HG03045 (cell line): ENCODE results near the gene KPNA4.
"Not testable (repeated sequence)": the region's sequence is repeated elsewhere in the genome, so short reads cannot be mapped to it uniquely, and the experiment has no call there.

Experiments
- ATAC-seq: cut with Tn5 transposase; IDR thresholded peaks from one replicate; pipeline ENCODE4 v1.9.1; 2021; ENCODE audit warnings: mild to moderate bottlenecking, moderate library complexity; ENCODE audit not compliant: unreplicated experiment

KPNA4 gene

DNA sequence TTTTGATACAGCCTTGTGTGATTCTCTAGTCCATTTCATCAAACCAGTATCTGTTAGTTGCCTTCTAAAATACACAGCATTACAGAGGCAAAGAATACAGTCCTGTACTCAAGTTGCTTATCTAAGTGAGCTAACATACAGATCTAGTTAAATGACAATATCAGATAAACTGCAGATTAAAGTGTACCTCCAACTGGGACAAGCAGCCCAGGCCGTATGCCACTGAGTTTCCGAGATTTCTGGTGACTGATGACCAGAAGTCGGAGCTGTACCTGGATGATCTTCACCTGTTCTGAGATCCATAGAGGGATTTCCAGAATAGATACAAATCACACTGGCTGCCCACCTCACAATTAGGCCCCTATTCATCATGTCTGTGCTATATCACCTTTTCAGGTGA, 109.5 kb downstream of the KPNA4 start:
- no peak for ATAC-seq

DNA sequence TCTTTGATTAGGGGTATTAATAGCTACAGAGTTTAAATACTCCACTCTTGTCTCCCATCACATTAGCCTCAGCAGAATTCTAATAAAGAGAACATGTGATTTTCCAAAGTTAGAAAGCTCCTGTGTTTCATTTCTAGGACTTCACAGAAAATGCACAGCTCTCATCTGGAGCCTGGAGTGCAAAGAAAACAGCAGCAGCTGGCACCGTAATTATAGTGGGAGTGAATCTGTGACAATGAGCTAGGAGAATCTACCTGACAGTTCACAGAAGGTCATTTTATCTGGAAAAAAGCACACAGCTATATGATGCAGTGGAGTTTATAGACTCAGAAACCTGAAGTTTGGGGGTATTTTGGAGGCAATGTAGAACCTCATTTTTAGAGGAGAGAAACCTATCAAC, 110.4 kb downstream of the KPNA4 start:
- no peak for ATAC-seq

DNA sequence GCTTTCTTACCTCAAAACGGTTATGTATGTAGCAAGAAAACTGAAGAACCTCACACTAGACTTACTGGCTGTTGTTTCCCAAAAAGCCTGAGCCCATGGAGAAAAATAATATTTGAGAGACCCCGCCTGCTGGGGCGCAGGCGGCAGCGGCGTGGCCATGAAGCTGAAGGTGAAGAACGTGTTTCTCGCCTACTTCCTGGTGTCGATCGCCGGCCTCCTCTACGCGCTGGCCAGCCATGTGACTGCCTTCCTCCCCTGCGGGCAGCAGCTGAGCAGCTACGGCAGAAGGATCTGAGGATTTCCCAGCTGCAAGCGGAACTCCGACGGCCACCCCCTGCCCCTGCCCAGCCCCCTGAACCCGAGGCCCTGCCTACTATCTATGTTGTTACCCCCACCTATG, 113.1 kb downstream of the KPNA4 start:
- ATAC-seq = not testable (repeated sequence)

DNA sequence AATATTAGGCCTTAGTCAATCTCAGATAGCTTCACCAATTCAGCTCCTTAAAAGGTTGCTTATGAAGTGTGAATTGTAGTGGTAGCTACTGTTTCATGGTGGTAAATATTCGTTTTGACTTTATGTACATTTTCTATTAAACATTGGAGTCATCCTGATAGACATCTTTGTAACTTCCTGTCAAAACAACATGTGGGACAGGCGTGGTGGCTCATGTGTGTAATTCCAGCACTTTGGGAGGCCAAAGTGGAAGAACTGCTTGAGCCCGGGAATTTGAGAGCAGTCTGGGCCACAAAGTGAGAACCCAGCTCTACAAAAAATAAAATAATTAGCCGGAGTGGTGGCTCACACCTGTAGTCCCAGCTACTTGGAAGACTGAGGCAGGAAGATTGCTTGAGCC, 113.8 kb downstream of the KPNA4 start:
- ATAC-seq = no peak

DNA sequence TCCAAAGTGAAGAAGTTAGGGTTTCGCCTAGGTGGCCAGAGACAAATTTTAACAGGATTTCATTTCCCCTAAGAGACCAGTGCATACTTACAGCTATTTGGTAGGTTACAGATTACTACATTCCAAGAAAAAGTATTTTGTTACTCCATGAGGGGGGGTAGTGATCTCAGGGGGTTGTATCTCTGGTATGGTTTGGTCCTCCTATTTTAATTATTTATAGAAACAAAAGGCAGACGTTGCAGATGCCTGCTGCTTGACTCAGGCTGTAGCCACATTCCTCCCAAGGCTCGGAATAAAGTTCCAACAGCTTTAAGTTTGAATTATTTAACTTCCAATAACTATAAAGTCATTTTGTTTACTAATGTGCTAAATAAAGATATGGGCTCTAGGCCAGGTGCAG, 114.5 kb downstream of the KPNA4 start:
- ATAC-seq = no peak

DNA sequence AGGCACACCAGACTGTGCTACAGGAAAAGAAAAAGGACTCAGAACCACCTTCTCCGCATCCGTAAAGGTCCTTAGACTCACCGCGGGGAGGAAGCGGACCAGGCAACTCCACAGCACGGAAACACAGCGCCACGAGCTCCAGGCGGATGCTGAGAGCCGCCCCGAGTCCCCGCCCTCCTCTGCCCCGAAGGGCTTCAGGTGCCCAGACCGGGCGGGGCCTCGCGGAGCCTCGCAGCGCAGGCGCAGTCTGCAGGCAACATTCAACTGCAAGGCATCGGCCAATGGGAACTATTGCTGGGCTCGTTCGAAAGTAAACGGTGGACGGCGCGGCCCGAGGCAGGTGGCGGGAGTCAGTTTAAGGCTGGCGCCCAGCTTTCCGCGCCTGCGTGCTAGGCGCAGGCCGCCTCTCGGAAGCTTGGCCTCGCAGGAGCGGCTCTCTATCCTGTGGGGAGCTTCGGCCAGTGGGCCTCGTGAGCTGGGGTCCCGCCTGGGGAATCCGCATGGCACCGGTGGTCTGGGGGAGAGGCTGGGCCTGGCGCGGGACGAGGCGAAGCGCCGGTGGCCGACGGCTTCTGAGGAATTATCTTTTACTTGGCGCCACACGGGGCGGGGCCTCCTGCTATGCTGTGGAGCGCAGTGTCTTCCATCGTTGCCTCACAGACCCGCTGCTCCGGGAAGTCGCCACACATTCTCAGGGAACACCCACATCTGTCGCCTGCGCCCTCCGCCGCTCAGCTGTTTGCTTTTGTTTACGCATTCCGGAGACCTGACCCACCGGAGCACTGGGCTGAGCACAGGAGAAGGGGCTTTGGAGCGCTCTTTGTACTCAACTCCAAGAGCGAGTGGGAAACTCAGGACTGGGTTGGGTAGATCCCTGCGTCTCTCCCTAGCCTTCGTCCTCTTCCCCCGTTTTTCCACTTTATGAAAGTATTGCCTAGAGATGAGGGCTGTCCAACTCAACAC, 115.5 kb downstream of the KPNA4 start, which contains the start of gene TRIM59:
Gene TRIM59, minus strand, starts transcription at position 151 of the 963 bp plus-strand sequence. CDS start 10,603 bp downstream, outside the sequence.
- peak; percentile 97 for ATAC-seq

DNA sequence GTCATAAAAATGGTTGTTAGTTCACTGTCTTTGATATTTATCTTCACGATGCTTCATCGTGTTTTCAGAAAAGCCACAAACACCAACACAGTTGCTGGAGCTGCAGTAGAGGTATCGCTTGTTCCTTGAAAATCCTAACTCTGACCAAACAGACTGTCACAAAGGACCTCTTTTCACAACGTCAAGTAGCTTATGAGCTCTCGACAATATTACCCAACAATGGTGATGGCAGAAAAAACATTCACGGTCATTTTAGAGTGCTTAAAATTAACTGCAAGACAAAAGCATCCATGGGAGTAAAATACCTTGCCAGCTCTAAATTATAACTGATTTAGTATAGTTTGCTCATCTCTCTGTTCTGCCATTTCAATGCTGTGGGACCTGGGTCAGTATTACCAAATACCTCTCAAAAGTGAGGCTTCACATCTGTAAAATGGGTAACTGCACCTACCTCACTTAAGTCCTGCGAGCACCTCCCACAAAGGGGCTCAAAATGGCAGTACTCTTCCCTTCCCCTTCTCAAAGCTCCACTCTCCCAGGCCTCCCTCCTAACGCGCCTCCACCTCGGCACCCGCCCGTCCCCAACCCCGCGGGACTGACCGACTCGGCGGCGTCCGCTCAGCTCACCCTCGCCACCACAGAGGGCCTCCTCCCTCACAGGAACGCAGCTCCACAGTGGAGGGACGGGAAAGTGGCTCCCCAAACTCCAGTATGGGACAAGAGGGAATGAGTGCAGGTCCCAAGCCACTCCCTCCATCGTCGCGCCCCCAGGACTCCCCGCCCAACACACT, 116.3 kb downstream of the KPNA4 start:
- ATAC-seq = peak; percentile 34

DNA sequence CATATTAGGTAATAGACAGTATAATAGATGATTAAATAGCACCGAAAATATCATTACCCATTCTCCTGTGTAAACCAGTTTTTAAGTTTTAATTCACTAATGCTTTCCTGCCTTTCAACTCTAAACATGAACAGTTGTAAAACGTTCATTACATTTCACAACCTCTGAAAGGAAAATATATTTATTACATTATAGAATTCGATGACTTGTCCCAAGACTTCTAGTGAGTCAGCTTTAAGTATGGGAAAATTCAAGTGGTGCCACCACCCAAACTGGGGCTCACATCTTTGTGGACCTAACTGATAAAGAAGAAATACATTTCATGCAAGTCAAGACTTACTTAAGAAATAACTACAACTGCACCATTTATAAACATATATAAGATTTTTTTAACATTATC, 117.8 kb downstream of the KPNA4 start:
- ATAC-seq = no peak

DNA sequence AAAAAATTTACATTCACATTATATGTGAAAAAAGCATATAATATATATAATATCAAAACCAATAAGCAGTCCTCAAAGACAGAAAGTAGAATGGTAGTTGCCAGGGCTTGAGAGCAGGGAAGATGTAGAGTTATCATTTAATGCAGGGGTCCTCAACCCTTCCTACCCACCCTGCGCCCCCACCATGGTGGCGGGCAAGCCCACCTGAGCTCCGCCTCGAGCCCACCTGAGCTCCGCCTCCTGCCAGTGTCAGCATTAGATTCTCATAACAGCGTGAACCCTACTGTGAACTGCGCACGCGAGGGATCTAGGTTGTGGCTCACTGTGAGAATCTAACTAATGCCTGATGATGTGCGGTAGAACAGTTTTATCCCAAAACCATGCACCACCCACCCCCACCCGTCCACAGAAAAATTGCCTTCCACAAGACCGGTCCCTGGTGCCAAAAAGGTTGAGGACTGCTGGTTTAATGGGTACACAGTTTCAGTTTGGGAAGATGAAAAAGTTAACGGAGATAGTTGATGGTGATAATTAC, 118.8 kb downstream of the KPNA4 start:
- ATAC-seq = no peak

DNA sequence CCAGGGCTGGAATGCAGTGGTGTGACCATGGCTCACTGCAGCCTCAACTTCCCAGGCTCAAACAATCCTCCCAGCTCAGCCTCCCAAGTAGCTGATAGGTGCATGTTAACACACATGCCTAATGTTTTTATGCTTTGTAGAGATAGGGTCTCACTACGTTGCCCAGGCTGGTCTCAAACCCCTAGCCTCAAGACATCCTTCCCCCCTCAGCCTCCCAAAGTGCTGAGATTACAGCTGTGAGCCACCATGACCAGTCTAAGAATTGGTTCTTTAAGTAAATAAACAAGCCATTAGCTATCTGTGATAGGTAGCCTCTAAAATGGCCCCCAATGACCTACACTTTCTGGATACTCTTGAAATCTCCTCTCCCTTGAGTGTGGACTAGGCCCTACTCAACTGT, 119.5 kb downstream of the KPNA4 start:
- no peak for ATAC-seq
